WTC11 (cell line): ENCODE data around the gene CLEC6A. TPM values are rescaled to one million over a fixed set of nuclear protein-coding genes. Genes with fewer than 3 reads are reported as not detected.

Source experiments
- ATAC-seq: fragments of 200-7000 bp; cut with Tn5 transposase; 2 replicates; pipeline ENCODE4 v1.10.0; 2021; ENCODE audit warnings: mild to moderate bottlenecking, moderate library complexity
- CTCF ChIA-PET: fragments of 300-600 bp; sonication (Branson Sonifier 250); formaldehyde crosslinking; loops from one replicate; lab custom pipeline; 2021; ENCODE audit warnings: antibody characterized with exemption; lab: Charles Lee
- POLR2A ChIA-PET: fragments of 350-600 bp; sonication (Branson Sonifier 250); formaldehyde crosslinking; loops from one replicate; lab custom pipeline; 2021; ENCODE audit warnings: antibody characterized with exemption; lab: Charles Lee
- DNase-seq: peaks from one replicate; pipeline ENCODE4 v3.0.0; 2021; ENCODE audit warnings: low spot score
- H3K27ac Mint-ChIP-seq: 2 replicates; pipeline ENCODE4 v1.8.0; 2021; ENCODE audit warnings: mixed read lengths
- H3K27me3 Mint-ChIP-seq: 2 replicates; pipeline ENCODE4 v1.8.0; 2021; ENCODE audit warnings: low read depth, mild to moderate bottlenecking, moderate library complexity, mixed read lengths
- H3K36me3 Mint-ChIP-seq: 2 replicates; pipeline ENCODE4 v1.8.0; 2021; ENCODE audit warnings: mixed read lengths
- H3K4me1 Mint-ChIP-seq: 2 replicates; pipeline ENCODE4 v1.8.0; 2022; ENCODE audit warnings: mixed read lengths
- H3K4me3 Mint-ChIP-seq: 2 replicates; pipeline ENCODE4 v1.8.0; 2021; ENCODE audit warnings: mild to moderate bottlenecking, moderate library complexity, mixed read lengths
- H3K9me3 Mint-ChIP-seq: 2 replicates; pipeline ENCODE4 v1.8.0; 2021; ENCODE audit warnings: mixed read lengths
- ATF3 ChIP-seq: sonication (generic); formaldehyde crosslinking; conservative IDR thresholded peaks from 2 replicates; pipeline ENCODE4 v1.8.1; 2022; ENCODE audit warnings: mild to moderate bottlenecking, missing genetic modification reagents
- ELF4 ChIP-seq: sonication (generic); formaldehyde crosslinking; IDR thresholded peaks from 2 replicates; pipeline ENCODE4 v1.8.1; 2022; ENCODE audit warnings: low read depth, mild to moderate bottlenecking, moderate library complexity, missing genetic modification reagents
- IRF1 ChIP-seq: sonication (generic); formaldehyde crosslinking; IDR thresholded peaks from 2 replicates; pipeline ENCODE4 v1.8.0; 2023; ENCODE audit warnings: missing genetic modification reagents
- JUN ChIP-seq: sonication (generic); formaldehyde crosslinking; IDR thresholded peaks from 2 replicates; pipeline ENCODE4 v1.8.0; 2023; ENCODE audit warnings: mild to moderate bottlenecking, missing genetic modification reagents
- KAT7 ChIP-seq: sonication (generic); formaldehyde crosslinking; IDR thresholded peaks from 2 replicates; pipeline ENCODE4 v1.8.1; 2023; ENCODE audit warnings: missing genetic modification reagents, mild to moderate bottlenecking, borderline replicate concordance
- MYBL2 ChIP-seq: sonication (generic); formaldehyde crosslinking; IDR thresholded peaks from 2 replicates; pipeline ENCODE4 v1.8.1; 2023; ENCODE audit warnings: mild to moderate bottlenecking, moderate library complexity, missing genetic modification reagents
- NFATC4 ChIP-seq: fragments of 250-450 bp; sonication (Bioruptor Pico); IDR thresholded peaks from 2 replicates; pipeline ENCODE4 v1.9.0; 2021; ENCODE audit warnings: mild to moderate bottlenecking
- SMAD4 ChIP-seq: sonication (generic); formaldehyde crosslinking; IDR thresholded peaks from 2 replicates; pipeline ENCODE4 v1.8.0; 2022; ENCODE audit warnings: mild to moderate bottlenecking, missing genetic modification reagents
- SP1 ChIP-seq: sonication (generic); formaldehyde crosslinking; conservative IDR thresholded peaks from 2 replicates; pipeline ENCODE4 v1.8.1; 2022; ENCODE audit warnings: missing genetic modification reagents
- TCF7 ChIP-seq: sonication (generic); formaldehyde crosslinking; IDR thresholded peaks from 2 replicates; pipeline ENCODE4 v1.8.0; 2022; ENCODE audit warnings: mild to moderate bottlenecking, low read depth, missing genetic modification reagents, moderate library complexity
- ZNF121 ChIP-seq: sonication (generic); formaldehyde crosslinking; IDR thresholded peaks from 2 replicates; pipeline ENCODE4 v1.8.0; 2023; ENCODE audit warnings: missing genetic modification reagents
- ZNF232 ChIP-seq: sonication (generic); formaldehyde crosslinking; IDR thresholded peaks from 2 replicates; pipeline ENCODE4 v1.8.0; 2022; ENCODE audit warnings: mild to moderate bottlenecking, missing genetic modification reagents
- ZNF416 ChIP-seq: fragments of 250-450 bp; sonication (Bioruptor Pico); IDR thresholded peaks from 2 replicates; pipeline ENCODE4 v1.9.0; 2021; ENCODE audit warnings: mild to moderate bottlenecking, inconsistent platforms
- total RNA-seq: library from RNA; stranded (reverse); gene quantifications from 3 replicates; pipeline ENCODE4 v1.2.3, GENCODE V29; 2021
- TF ChIP-seq, protein P1 (sequence below): sonication (generic); formaldehyde crosslinking; IDR thresholded peaks from 2 replicates; pipeline ENCODE4 v1.8.0; 2023; ENCODE audit warnings: missing genetic modification reagents, mild to moderate bottlenecking, borderline replicate concordance
- TF ChIP-seq, protein P2 (sequence below): sonication (generic); formaldehyde crosslinking; IDR thresholded peaks from 2 replicates; pipeline ENCODE4 v1.8.1; 2022; ENCODE audit warnings: missing genetic modification reagents, borderline replicate concordance
- TF ChIP-seq, protein P3 (sequence below): sonication (generic); formaldehyde crosslinking; IDR thresholded peaks from 2 replicates; pipeline ENCODE4 v1.8.1; 2022; ENCODE audit warnings: low read depth, missing genetic modification reagents, borderline replicate concordance

Gene CLEC6A
- total RNA-seq, 1 experiment from 2014 or later = 0.20 TPM

- DNase-seq (no peak), ATAC-seq (no peak)
- TF ChIP-seq ELF4 (CRISPR knock-in tag) = no peak
- TF ChIP-seq KAT7 = no peak
- TF ChIP-seq, protein P1, sequence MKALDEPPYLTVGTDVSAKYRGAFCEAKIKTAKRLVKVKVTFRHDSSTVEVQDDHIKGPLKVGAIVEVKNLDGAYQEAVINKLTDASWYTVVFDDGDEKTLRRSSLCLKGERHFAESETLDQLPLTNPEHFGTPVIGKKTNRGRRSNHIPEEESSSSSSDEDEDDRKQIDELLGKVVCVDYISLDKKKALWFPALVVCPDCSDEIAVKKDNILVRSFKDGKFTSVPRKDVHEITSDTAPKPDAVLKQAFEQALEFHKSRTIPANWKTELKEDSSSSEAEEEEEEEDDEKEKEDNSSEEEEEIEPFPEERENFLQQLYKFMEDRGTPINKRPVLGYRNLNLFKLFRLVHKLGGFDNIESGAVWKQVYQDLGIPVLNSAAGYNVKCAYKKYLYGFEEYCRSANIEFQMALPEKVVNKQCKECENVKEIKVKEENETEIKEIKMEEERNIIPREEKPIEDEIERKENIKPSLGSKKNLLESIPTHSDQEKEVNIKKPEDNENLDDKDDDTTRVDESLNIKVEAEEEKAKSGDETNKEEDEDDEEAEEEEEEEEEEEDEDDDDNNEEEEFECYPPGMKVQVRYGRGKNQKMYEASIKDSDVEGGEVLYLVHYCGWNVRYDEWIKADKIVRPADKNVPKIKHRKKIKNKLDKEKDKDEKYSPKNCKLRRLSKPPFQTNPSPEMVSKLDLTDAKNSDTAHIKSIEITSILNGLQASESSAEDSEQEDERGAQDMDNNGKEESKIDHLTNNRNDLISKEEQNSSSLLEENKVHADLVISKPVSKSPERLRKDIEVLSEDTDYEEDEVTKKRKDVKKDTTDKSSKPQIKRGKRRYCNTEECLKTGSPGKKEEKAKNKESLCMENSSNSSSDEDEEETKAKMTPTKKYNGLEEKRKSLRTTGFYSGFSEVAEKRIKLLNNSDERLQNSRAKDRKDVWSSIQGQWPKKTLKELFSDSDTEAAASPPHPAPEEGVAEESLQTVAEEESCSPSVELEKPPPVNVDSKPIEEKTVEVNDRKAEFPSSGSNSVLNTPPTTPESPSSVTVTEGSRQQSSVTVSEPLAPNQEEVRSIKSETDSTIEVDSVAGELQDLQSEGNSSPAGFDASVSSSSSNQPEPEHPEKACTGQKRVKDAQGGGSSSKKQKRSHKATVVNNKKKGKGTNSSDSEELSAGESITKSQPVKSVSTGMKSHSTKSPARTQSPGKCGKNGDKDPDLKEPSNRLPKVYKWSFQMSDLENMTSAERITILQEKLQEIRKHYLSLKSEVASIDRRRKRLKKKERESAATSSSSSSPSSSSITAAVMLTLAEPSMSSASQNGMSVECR (CRISPR knock-in tag) = no peak
- TF ChIP-seq NFATC4 (CRISPR knock-in tag) = no peak
- no peak for TF ChIP-seq JUN
- ChIA-PET CTCF (no interaction called here), POLR2A (no interaction called here)
- no peak overlapping the region for H3K27ac Mint-ChIP-seq
- peaks cover 3% of the 10 kb centered on the region; the same call in 1 of the 2 replicates for H3K9me3 Mint-ChIP-seq
- no peaks in the 10 kb centered on the region for H3K36me3 Mint-ChIP-seq
- H3K27me3 Mint-ChIP-seq = no peaks in the 10 kb centered on the region; the same call in 1 of the 2 replicates
- no peak overlapping the region for H3K4me3 Mint-ChIP-seq
- peaks cover 23% of the 10 kb centered on the region for H3K4me1 Mint-ChIP-seq
These were observed 48.6 kb downstream of the CLEC6A start for GRCh38 chr12:8504351-8504750.

DNA sequence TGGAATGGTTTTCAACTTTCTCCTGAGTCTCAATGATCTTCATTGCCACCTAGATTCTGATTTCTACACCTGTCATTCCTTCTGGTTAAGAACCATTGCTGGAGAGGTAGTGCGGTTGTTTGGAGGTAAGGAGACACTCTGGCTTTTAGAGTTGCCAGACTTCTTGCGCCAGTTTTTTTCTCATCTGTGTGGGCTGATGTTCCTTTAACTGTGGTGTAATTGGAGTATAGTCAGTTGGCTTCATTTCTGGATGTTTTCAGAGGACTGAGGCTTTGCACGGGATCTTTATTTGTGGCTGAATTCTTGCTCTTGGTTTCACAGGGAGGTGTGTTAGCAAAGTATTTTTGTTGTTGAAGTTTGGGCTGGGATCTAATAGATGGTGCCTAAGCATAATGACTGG lies 51.8 kb downstream of the CLEC6A start:
- Mint-ChIP-seq H3K4me3 (no peak overlapping the region), H3K27ac (no peak overlapping the region), H3K4me1 (peaks cover 21% of the 10 kb centered on the region), H3K36me3 (no peaks in the 10 kb centered on the region), H3K27me3 (no peaks in the 10 kb centered on the region; the same call in 1 of the 2 replicates), H3K9me3 (peaks cover 3% of the 10 kb centered on the region; the same call in 1 of the 2 replicates)
- POLR2A ChIA-PET = no interaction called here
- TF ChIP-seq IRF1 = no peak
- TF ChIP-seq TCF7 (CRISPR knock-in tag) = no peak
- TF ChIP-seq, protein P1 (CRISPR knock-in tag) = no peak
- TF ChIP-seq ZNF121 (CRISPR knock-in tag) = no peak
- TF ChIP-seq SMAD4 (CRISPR knock-in tag) = no peak
- no peak for TF ChIP-seq SP1 (CRISPR knock-in tag)
- no peak for TF ChIP-seq ATF3 (CRISPR knock-in tag)
- no peak for TF ChIP-seq MYBL2 (CRISPR knock-in tag)
- no peak for TF ChIP-seq ZNF416
- no peak for TF ChIP-seq ELF4 (CRISPR knock-in tag)
- TF ChIP-seq, protein P2, sequence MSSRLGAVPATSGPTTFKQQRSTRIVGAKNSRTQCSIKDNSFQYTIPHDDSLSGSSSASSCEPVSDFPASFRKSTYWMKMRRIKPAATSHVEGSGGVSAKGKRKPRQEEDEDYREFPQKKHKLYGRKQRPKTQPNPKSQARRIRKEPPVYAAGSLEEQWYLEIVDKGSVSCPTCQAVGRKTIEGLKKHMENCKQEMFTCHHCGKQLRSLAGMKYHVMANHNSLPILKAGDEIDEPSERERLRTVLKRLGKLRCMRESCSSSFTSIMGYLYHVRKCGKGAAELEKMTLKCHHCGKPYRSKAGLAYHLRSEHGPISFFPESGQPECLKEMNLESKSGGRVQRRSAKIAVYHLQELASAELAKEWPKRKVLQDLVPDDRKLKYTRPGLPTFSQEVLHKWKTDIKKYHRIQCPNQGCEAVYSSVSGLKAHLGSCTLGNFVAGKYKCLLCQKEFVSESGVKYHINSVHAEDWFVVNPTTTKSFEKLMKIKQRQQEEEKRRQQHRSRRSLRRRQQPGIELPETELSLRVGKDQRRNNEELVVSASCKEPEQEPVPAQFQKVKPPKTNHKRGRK (CRISPR knock-in tag) = no peak
- TF ChIP-seq ZNF232 (CRISPR knock-in tag) = no peak
- TF ChIP-seq, protein P3, sequence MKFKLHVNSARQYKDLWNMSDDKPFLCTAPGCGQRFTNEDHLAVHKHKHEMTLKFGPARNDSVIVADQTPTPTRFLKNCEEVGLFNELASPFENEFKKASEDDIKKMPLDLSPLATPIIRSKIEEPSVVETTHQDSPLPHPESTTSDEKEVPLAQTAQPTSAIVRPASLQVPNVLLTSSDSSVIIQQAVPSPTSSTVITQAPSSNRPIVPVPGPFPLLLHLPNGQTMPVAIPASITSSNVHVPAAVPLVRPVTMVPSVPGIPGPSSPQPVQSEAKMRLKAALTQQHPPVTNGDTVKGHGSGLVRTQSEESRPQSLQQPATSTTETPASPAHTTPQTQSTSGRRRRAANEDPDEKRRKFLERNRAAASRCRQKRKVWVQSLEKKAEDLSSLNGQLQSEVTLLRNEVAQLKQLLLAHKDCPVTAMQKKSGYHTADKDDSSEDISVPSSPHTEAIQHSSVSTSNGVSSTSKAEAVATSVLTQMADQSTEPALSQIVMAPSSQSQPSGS = no peak
- ATAC-seq (no peak), DNase-seq (no peak)
- CTCF ChIA-PET = interaction anchor here (1.2 kb wide), 1 partner anchor 37 kb away, joined by 6 read pairs; no protein-coding TSS in a partner anchor
